ENCODE measurements around the gene DLGAP1.

DNA sequence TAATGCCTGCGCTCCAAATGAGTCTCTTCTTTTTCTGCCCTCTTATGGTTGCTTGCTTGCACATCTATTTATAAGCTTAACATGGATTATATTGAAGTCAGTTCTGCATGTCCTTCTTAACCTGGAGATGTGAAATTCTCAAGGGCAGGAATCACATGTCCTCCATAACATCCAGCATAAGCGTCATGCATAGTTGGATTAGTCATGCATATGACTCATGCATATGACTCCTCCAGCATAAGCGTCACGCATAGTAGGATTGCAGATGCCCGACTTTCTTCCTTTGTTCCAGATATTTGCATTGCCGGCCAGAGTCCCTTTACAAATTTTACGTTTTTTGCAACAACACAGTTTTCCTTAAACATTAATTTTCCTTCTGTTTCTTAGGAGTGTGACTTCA, 696.6 kb downstream of the DLGAP1 start:
- TF ChIP-seq, protein P1, sequence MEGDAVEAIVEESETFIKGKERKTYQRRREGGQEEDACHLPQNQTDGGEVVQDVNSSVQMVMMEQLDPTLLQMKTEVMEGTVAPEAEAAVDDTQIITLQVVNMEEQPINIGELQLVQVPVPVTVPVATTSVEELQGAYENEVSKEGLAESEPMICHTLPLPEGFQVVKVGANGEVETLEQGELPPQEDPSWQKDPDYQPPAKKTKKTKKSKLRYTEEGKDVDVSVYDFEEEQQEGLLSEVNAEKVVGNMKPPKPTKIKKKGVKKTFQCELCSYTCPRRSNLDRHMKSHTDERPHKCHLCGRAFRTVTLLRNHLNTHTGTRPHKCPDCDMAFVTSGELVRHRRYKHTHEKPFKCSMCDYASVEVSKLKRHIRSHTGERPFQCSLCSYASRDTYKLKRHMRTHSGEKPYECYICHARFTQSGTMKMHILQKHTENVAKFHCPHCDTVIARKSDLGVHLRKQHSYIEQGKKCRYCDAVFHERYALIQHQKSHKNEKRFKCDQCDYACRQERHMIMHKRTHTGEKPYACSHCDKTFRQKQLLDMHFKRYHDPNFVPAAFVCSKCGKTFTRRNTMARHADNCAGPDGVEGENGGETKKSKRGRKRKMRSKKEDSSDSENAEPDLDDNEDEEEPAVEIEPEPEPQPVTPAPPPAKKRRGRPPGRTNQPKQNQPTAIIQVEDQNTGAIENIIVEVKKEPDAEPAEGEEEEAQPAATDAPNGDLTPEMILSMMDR (IDR thresholded peaks at IDR 0.05 in 2 of 3, conservative IDR thresholded peaks at IDR 0.05 in 1 of 3; ENCODE audit: borderline replicate concordance in 1 of 3, insufficient read depth in 1 of 3, low read depth in 2 of 3, low read length in 2 of 3), result no peak
- TF ChIP-seq POLR2A (IDR thresholded peaks at IDR 0.05; ENCODE audit: borderline replicate concordance, extremely low read depth, insufficient read depth, insufficient read length) (no peak), CEBPB (IDR thresholded peaks at IDR 0.05; ENCODE audit: low read depth) (no peak)

Measured in HCT116 (cell line).